NCI-H446 treated with DMSO at 0.1 percent for 48 hours (cell line): ENCODE measurements around the gene COL9A2.

Experiments
- DNase-seq: peaks from one replicate; lab custom pipeline; 2025; lab: John Stamatoyannopoulos, UW

Gene COL9A2

GRCh38 chr1:40318476-40318875 lies 1.4 kb upstream of the COL9A2 start:
- no peak for DNase-seq

GRCh38 chr1:40317394-40318074 lies 448 bp upstream of the COL9A2 start:
- DNase-seq = no peak

GRCh38 chr1:40315795-40316594 lies 1.1 kb downstream of the COL9A2 start:
- no peak for DNase-seq

- DNase-seq = peak; percentile 63
These were observed 1.8 kb downstream of the COL9A2 start for GRCh38 chr1:40315239-40315794.

- DNase-seq = no peak
These were observed 2.3 kb downstream of the COL9A2 start for GRCh38 chr1:40314721-40315238.

GRCh38 chr1:40313958-40314720 lies 2.9 kb downstream of the COL9A2 start:
- no peak for DNase-seq

- DNase-seq = no peak
These were observed 3.6 kb downstream of the COL9A2 start for GRCh38 chr1:40313329-40313957.

GRCh38 chr1:40312238-40313205 lies 4.6 kb downstream of the COL9A2 start:
- no peak for DNase-seq

GRCh38 chr1:40311692-40312091 lies 5.4 kb downstream of the COL9A2 start:
- DNase-seq = no peak

GRCh38 chr1:40310983-40311642 lies 6.0 kb downstream of the COL9A2 start:
- DNase-seq = no peak

- no peak for DNase-seq
These were observed 7.0 kb downstream of the COL9A2 start for GRCh38 chr1:40310129-40310461.

- peak; percentile 93 for DNase-seq
These were observed 7.5 kb downstream of the COL9A2 start for GRCh38 chr1:40309374-40310128.

GRCh38 chr1:40308036-40308727 lies 8.9 kb downstream of the COL9A2 start:
- DNase-seq = peak; percentile 71

GRCh38 chr1:40307186-40307585 lies 9.9 kb downstream of the COL9A2 start:
- DNase-seq = no peak

- no peak for DNase-seq
These were observed 10.8 kb downstream of the COL9A2 start for GRCh38 chr1:40306296-40306695.

GRCh38 chr1:40305871-40306270 lies 11.2 kb downstream of the COL9A2 start:
- no peak for DNase-seq

- DNase-seq = no peak
These were observed 11.6 kb downstream of the COL9A2 start for GRCh38 chr1:40305451-40305850.

GRCh38 chr1:40303790-40304189 lies 13.3 kb downstream of the COL9A2 start:
- DNase-seq = no peak
